Left colon (tissue), 2 donors: ENCODE data around the gene PRDX5. TPM values are rescaled to one million over a fixed set of nuclear protein-coding genes. Genes with fewer than 3 reads are reported as not detected.
"Not testable (repeated sequence)": the region's sequence is repeated elsewhere in the genome, so short reads cannot be mapped to it uniquely, and the experiment has no call there.

Source experiments
- ATAC-seq: fragments of 200-7000 bp; cut with Tn5 transposase; one replicate; pipeline ENCODE4 v1.9.1; 2020; ENCODE audit warnings: mild to moderate bottlenecking, moderate library complexity
- DNase-seq, 2 donors: peaks; one replicate each; pipeline ENCODE4 v3.0.0-alpha.2; 2020
- intact Hi-C, 2 donors: fragments of 100-400 bp; cut with DNase I in 1 of 2; cut with micrococcal nuclease in 1 of 2; formaldehyde crosslinking; loops; one replicate each; pipeline versions ENCODE4 v1.11.2 to v1.14.0; 2022; cut with DNase I, micrococcal nuclease
- total RNA-seq, 2 donors: library from RNA; stranded (reverse); fragmentation: NEBNext Ultra II Directional; extraction: Animal tissue kit (Norgen Biotek cat#: 25700); gene quantifications; one replicate each; pipeline ENCODE4 v1.2.1, GENCODE V29; 2021
- donor health status: DM: no; HTN: no; CAD: no.
- donor health status: DM: yes; HTN: yes; CAD: no.

PRDX5 gene
- total RNA-seq, 2 donors from 2014 or later: 272 to 327 TPM

GRCh38 chr11:64303109-64304031, 14.6 kb upstream of the PRDX5 start:
- intact Hi-C loops: loop anchor here in 1 of 2 donors (10.0 kb wide), 1 partner anchor 99 kb away; the partner anchor contains the start of gene FERMT3
- ATAC-seq (no peak), DNase-seq (no peak)

GRCh38 chr11:64304032-64304315, 13.9 kb upstream of the PRDX5 start:
- DNase-seq: no peak
- no peak for ATAC-seq
- intact Hi-C loops: loop anchor here in 1 of 2 donors (10.0 kb wide), 1 partner anchor 99 kb away; the partner anchor contains the start of gene FERMT3

GRCh38 chr11:64304316-64305072, 13.4 kb upstream of the PRDX5 start:
- ATAC-seq (peak; percentile 39), DNase-seq (peak; percentile 94 to 100)
- intact Hi-C loops: loop anchor here in 1 of 2 donors (10.0 kb wide), 1 partner anchor 100 kb away; the partner anchor contains the start of gene FERMT3

GRCh38 chr11:64305075-64305690, 12.7 kb upstream of the PRDX5 start, which contains the start of gene ESRRA:
TSS of gene ESRRA (plus strand) at chr11:64305524. CDS start at chr11:64307180, 1,656 bp downstream.
- ATAC-seq (peak; percentile 71), DNase-seq (peak; percentile 99 to 100)
- intact Hi-C loops: loop anchor here in 1 of 2 donors (10.0 kb wide), 1 partner anchor 100 kb away; the partner anchor contains the start of gene FERMT3

GRCh38 chr11:64305691-64306562, 12.0 kb upstream of the PRDX5 start:
- intact Hi-C loops: loop anchor here in 1 of 2 donors (10.0 kb wide), 1 partner anchor 101 kb away; the partner anchor contains the start of gene FERMT3
- DNase-seq (peak; percentile 88 to 90), ATAC-seq (peak; percentile 50)

GRCh38 chr11:64306563-64306875, 11.4 kb upstream of the PRDX5 start:
- intact Hi-C loops: loop anchor here in 1 of 2 donors (10.0 kb wide), 1 partner anchor 102 kb away; the partner anchor contains the start of gene FERMT3
- DNase-seq (no peak), ATAC-seq (no peak)

- DNase-seq (peak; percentile 53 to 74), ATAC-seq (peak; percentile 8)
- intact Hi-C loops: loop anchor here in 1 of 2 donors (10.0 kb wide), 1 partner anchor 102 kb away; the partner anchor contains the start of gene FERMT3
These were observed 10.9 kb upstream of the PRDX5 start for GRCh38 chr11:64306876-64307622.

GRCh38 chr11:64307795-64308194, 10.1 kb upstream of the PRDX5 start:
- intact Hi-C loops: loop anchor here in 1 of 2 donors (10.0 kb wide), 1 partner anchor 103 kb away; the partner anchor contains the start of gene FERMT3
- not testable (repeated sequence) for DNase-seq, ATAC-seq

GRCh38 chr11:64312947-64313346, 5.0 kb upstream of the PRDX5 start:
- DNase-seq: no peak
- no peak for ATAC-seq
- intact Hi-C loops: no loop called here

GRCh38 chr11:64313491-64314145, 4.3 kb upstream of the PRDX5 start:
- DNase-seq: no peak
- intact Hi-C loops: no loop called here
- ATAC-seq: no peak

- DNase-seq (no peak), ATAC-seq (no peak)
- intact Hi-C loops: no loop called here
These were observed 3.6 kb upstream of the PRDX5 start for GRCh38 chr11:64314146-64314804.

GRCh38 chr11:64314805-64315561, 2.9 kb upstream of the PRDX5 start:
- no peak for ATAC-seq
- intact Hi-C loops: no loop called here
- no peak for DNase-seq

GRCh38 chr11:64315667-64316526, 2.0 kb upstream of the PRDX5 start:
- ATAC-seq, intact Hi-C loops, DNase-seq: not testable (repeated sequence)

- intact Hi-C loops: no loop called here
- DNase-seq (peak; percentile 67 to 71), ATAC-seq (peak; percentile 13)
These were observed 1.1 kb upstream of the PRDX5 start for GRCh38 chr11:64316672-64317324.
